Ectodermal cell (in vitro differentiated cells): ENCODE results near the gene TOX2.
A peak's percentile ranks its signal among the peaks of the same experiment; 100 is the strongest.

ENCODE experiments used
- H3K27ac ChIP-seq: 2 replicates; pipeline ENCODE4 v1.7.0; 2013; ENCODE audit warnings: mild to moderate bottlenecking, low read depth, low read length; ENCODE audit not compliant: insufficient read depth, poor library complexity, severe bottlenecking
- H3K27me3 ChIP-seq: 2 replicates; pipeline ENCODE4 v1.7.0; 2013; ENCODE audit warnings: mild to moderate bottlenecking, low read length; ENCODE audit not compliant: insufficient read depth, control insufficient read depth, poor library complexity, severe bottlenecking
- H3K36me3 ChIP-seq: one replicate; pipeline ENCODE4 v1.7.0; 2013; ENCODE audit warnings: low read length; ENCODE audit not compliant: control insufficient read depth, insufficient read depth
- H3K4me1 ChIP-seq: one replicate; pipeline ENCODE4 v1.7.0; 2013; ENCODE audit warnings: low read length; ENCODE audit not compliant: control insufficient read depth, insufficient read depth
- H3K4me3 ChIP-seq: 2 replicates; pipeline ENCODE4 v1.7.0; 2013; ENCODE audit warnings: low read depth, low read length, control low read depth; ENCODE audit not compliant: insufficient read depth
- H3K9me3 ChIP-seq: 2 replicates; pipeline ENCODE4 v1.7.0; 2013; ENCODE audit warnings: mild to moderate bottlenecking, low read length, moderate library complexity; ENCODE audit not compliant: control insufficient read depth
- WGBS, 2 experiments: methylation state at CpG; one replicate each; pipeline ENCODE4 v1.1.7; 2013; ENCODE audit warnings: missing lambda C conversion rate in 2 of 2; 5-methylcytosine and 5-hydroxymethylcytosine counted together

TOX2 gene

DNA sequence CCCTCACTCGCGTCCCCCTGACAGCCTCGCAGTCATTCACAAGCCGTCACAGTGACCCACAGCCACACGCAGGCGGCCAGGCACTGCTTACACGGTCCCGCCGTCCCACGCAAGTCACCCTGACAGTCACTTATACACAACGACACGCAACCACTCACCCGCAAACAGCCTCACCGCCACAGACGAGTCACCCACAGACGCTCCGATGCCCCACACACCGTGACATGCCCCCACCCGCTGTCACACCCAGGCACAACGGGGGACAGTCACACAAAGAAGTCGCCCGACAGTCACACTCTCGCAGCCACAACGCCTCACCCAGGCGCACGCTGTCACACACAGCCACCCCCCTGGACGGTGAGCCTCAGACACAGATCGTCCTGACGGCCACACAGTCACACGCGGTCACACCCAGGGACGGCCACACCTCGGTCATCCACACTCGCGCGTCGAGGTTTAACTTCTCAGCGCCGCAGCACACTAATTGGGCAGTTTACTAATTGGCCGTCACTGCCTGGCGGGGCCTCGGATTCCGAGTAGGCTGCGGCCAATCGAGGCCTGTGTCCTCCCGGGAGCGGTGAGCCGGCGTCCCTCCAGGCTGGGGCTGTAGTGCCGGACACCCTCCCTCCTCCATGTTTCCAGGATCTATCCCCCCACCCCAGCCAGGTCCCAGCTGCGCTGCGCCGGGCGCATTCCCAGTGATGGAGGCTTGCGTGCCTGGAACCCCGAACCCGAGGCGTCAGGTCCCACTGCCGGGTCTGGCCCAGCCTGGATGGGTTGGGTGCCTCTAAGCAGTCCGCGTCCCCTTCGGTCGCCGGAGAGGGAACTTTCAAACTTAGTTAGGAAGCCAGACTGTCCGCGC lies 790 bp downstream of the TOX2 start:
- whole genome bisulfite sequencing, 2 experiments, result 4% methylated on average over 66 of the region's 66 CpGs
- no peaks in the 10 kb centered on the region for H3K36me3 ChIP-seq
- peaks cover 41% of the 10 kb centered on the region for H3K27me3 ChIP-seq
- no peak overlapping the region for H3K27ac ChIP-seq
- H3K9me3 ChIP-seq, result no peaks in the 10 kb centered on the region
- H3K4me1 ChIP-seq, result peaks cover 14% of the 10 kb centered on the region
- H3K4me3 ChIP-seq, result peak overlapping the region; percentile 32

DNA sequence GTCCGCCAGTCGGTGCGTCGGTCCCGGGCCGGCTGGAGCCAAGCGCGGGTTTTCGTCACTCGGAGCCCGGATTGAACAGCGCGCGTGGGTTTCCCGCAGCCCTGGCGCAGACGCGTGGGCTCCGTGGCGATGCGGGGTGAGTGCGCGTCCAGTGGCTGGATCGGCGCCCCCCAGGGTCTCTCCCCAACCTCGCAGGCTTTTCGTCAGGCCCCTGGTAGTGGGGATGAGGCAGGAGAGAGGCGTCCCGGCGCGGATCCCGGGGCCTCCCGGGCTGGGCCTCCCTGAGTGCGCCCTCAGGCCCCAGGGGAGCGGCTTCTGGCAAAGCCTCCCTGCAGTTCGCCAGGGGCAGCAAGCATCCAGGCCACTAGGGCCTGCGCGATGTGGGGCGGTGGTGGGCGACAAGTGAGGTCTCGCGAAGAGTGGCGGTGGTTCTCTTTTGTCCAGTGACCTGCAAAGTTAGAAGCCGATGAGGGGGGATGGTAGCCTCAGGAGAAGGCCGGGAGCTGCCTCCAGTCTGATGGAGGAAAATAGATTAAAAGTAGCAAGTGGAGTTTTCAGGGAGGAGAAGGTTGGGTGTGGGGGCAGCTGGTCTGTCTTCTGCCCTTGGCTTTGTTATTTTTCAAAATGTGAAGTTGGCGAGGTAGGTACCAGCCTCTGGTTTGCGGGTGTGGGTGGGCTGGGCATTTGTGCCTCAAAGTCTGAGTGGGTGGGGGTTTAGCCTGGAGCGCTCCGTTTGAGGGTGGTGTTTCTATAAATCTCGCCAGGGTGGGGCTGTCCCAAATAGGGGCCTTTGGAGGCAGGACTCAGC lies 1.6 kb downstream of the TOX2 start:
- 6 to 8% methylated on average over 50 of the region's 50 CpGs for WGBS, 2 experiments
- Histone ChIP-seq H3K27ac (no peak overlapping the region), H3K36me3 (no peaks in the 10 kb centered on the region), H3K9me3 (no peaks in the 10 kb centered on the region), H3K27me3 (peaks cover 41% of the 10 kb centered on the region), H3K4me3 (peak overlapping the region; percentile 32), H3K4me1 (peaks cover 14% of the 10 kb centered on the region)

DNA sequence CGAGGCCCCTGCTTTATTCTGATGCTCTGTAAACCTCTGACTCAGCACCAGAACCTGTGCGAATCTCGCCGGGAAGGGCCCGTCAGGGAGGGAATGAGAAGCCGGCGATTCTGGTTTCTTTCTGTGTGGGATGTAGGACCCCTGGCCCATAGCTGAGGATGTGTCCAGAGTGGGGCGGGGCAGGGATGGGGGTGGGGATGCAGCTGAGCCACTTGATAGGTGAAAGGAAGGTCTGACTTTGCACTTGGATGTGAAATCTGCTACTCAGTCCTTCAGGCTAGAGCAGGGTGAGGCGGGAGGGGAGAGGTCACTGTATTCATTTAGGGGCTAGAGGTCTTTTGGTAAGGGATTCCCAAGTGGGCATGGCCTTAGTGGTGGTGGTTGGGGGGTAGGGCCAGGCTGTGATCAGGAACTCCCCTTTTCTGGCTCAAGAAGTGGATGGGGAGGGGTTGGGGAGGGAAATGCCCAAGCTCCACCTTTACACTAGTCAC lies 2.3 kb downstream of the TOX2 start:
- H3K27ac ChIP-seq, result no peak overlapping the region
- H3K4me3 ChIP-seq, result no peak overlapping the region
- peaks cover 14% of the 10 kb centered on the region for H3K4me1 ChIP-seq
- H3K27me3 ChIP-seq, result peaks cover 41% of the 10 kb centered on the region
- H3K9me3 ChIP-seq, result no peaks in the 10 kb centered on the region
- no peaks in the 10 kb centered on the region for H3K36me3 ChIP-seq
- 39 to 41% methylated on average over 9 of the region's 9 CpGs for WGBS, 2 experiments

- no peaks in the 10 kb centered on the region for H3K9me3 ChIP-seq
- H3K4me1 ChIP-seq, result peaks cover 14% of the 10 kb centered on the region
- H3K4me3 ChIP-seq, result no peak overlapping the region
- no peak overlapping the region for H3K27ac ChIP-seq
- peaks cover 41% of the 10 kb centered on the region for H3K27me3 ChIP-seq
- WGBS, 2 experiments, result 94% methylated on average over 9 of the region's 9 CpGs
- H3K36me3 ChIP-seq, result no peaks in the 10 kb centered on the region
Measured at GRCh38 chr20:43917380-43917779, 2.7 kb downstream of the TOX2 start.

GRCh38 chr20:43919686-43920403 lies 5.2 kb downstream of the TOX2 start:
- no peaks in the 10 kb centered on the region for H3K9me3 ChIP-seq
- 85 to 90% methylated on average over 6 of the region's 6 CpGs for WGBS, 2 experiments
- H3K27me3 ChIP-seq, result peaks cover 34% of the 10 kb centered on the region

GRCh38 chr20:43920797-43921196 lies 6.1 kb downstream of the TOX2 start:
- no peak overlapping the region for H3K4me3 ChIP-seq
- 94 to 96% methylated on average over 4 of the region's 4 CpGs for WGBS, 2 experiments
- no peak overlapping the region for H3K27ac ChIP-seq
- H3K4me1 ChIP-seq, result peaks cover 9% of the 10 kb centered on the region
- H3K27me3 ChIP-seq, result peaks cover 24% of the 10 kb centered on the region
- H3K9me3 ChIP-seq, result no peaks in the 10 kb centered on the region
- no peaks in the 10 kb centered on the region for H3K36me3 ChIP-seq

More at GRCh38 chr20:43919686-43920403, 5.2 kb downstream of the TOX2 start:
- no peak overlapping the region for H3K4me3 ChIP-seq
- H3K36me3 ChIP-seq, result no peaks in the 10 kb centered on the region
- H3K4me1 ChIP-seq, result peaks cover 14% of the 10 kb centered on the region
- H3K27ac ChIP-seq, result no peak overlapping the region

DNA sequence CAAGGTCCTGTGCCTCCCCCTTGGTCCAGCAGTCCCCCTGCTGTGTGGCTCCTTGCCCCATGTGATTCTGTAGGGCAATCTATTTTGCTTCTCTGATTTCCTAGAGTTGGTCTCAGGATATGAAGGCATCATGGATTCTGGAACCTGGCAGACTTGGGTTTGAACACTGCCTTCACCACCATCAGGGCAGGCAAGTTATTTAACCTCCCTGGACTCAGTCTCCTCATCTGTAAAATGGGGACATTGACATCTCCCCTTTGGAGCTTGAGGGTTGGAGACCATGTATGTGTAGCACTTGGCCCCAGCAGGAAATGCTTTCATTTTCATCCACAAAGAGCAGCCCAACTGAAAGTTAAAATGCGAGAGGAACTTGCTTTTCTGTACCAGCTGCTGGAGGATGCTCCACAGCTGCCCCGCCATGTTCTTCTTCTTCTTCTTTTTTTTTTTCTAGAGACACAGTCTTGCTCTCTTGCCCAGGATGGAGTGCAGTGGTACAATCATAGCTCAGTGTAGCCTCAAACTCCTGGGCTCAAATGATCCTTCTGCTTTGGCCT lies 6.7 kb downstream of the TOX2 start:
- no peak overlapping the region for H3K4me3 ChIP-seq
- WGBS, 2 experiments, result 89 to 91% methylated on average over 2 of the region's 2 CpGs
- peaks cover 4% of the 10 kb centered on the region for H3K4me1 ChIP-seq
- peaks cover 19% of the 10 kb centered on the region for H3K27me3 ChIP-seq
- H3K9me3 ChIP-seq, result no peaks in the 10 kb centered on the region
- H3K27ac ChIP-seq, result no peak overlapping the region
- no peaks in the 10 kb centered on the region for H3K36me3 ChIP-seq

DNA sequence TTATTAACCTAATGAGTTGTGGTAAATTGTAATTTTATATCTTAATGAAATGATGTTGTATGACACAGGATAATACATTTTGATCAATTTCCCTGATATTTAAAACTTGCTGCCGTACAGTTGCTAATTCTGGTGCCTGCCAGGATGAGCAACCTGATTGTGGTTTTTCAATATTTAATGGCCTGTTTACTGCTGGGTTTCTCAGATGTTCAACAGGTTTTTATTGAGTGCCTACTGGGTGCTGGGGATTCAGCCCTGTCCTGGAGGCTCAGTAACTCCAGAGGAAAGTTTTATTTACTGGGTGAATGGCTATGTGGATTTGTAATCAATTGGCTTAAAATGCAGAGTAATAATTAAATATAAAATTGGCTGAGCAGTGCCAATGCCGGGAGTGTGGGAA lies 8.0 kb downstream of the TOX2 start:
- H3K9me3 ChIP-seq, result no peaks in the 10 kb centered on the region
- H3K27ac ChIP-seq, result no peak overlapping the region
- H3K4me3 ChIP-seq, result no peak overlapping the region
- H3K27me3 ChIP-seq, result peaks cover 6% of the 10 kb centered on the region
- no peaks in the 10 kb centered on the region for H3K36me3 ChIP-seq
- WGBS, 2 experiments, result 83 to 92% methylated on average over 2 of the region's 2 CpGs
- H3K4me1 ChIP-seq, result no peaks in the 10 kb centered on the region

DNA sequence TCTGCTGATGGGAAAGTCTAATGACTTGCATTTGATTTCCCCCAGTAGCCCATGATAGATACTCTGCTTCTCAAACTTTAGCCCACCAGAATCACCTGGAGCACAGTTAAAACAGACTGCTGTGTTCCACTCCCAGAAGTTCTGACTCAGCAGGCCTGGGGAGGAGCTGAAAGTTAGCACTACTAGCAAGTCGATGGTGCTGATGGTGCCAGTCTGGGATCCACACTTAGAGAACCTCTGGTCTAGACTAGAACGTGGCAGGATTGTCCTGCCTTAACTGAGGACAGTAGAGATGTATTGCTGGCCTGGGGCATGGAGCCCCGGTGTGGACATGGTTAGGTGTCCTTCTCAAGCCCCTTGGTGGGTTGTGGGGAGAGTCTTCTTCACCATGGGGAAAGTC lies 8.7 kb downstream of the TOX2 start:
- Histone ChIP-seq H3K9me3 (no peaks in the 10 kb centered on the region), H3K27ac (no peak overlapping the region), H3K4me1 (no peaks in the 10 kb centered on the region), H3K4me3 (no peak overlapping the region), H3K27me3 (no peaks in the 10 kb centered on the region), H3K36me3 (no peaks in the 10 kb centered on the region)
- WGBS, 2 experiments, result 92 to 95% methylated on average over 3 of the region's 3 CpGs
